Fibroblast of lung (primary cell): ENCODE measurements around the gene SORBS1. TPM values are rescaled to one million over a fixed set of nuclear protein-coding genes. Genes with fewer than 3 reads are reported as not detected.
A peak's percentile ranks its signal among the peaks of the same experiment; 100 is the strongest.

Experiments
- DNase-seq, 2 donors: peaks; one replicate each; pipeline versions ENCODE4 v3.0.0 to v3.0.0-alpha.2; 2010; ENCODE audit warnings: low read depth in 2 of 2
- H2AFZ ChIP-seq: 2 replicates; pipeline ENCODE4 v1.5.1; 2012; ENCODE audit warnings: low read length, control low read depth, inconsistent platforms
- H3K27ac ChIP-seq: 2 replicates; pipeline ENCODE4 v1.5.1; 2011; ENCODE audit warnings: low read length, control low read depth; ENCODE audit not compliant: insufficient read depth
- H3K27me3 ChIP-seq: 2 replicates; pipeline ENCODE4 v1.5.1; 2011; ENCODE audit warnings: mild to moderate bottlenecking, low read length; ENCODE audit not compliant: control insufficient read depth, insufficient read depth
- H3K36me3 ChIP-seq: 2 replicates; pipeline ENCODE4 v1.5.1; 2011; ENCODE audit warnings: low read length; ENCODE audit not compliant: control insufficient read depth, insufficient read depth
- H3K4me1 ChIP-seq: 2 replicates; pipeline ENCODE4 v1.5.1; 2011; ENCODE audit warnings: low read length; ENCODE audit not compliant: control insufficient read depth, insufficient read depth; ENCODE audit errors: extremely low read depth
- H3K4me2 ChIP-seq: 2 replicates; pipeline ENCODE4 v1.5.1; 2011; ENCODE audit warnings: low read length, control low read depth; ENCODE audit not compliant: insufficient read depth; ENCODE audit errors: extremely low read depth
- H3K4me3 ChIP-seq, 4 experiments: fragments of 200-600 bp in 1 of 4; sonication (generic) in 1 of 4; replicated peaks in 1 of 4; 2 replicates each; pipeline ENCODE4 v1.5.1; 2011 to 2016; ENCODE audit warnings: low read length in 4 of 4, low read depth in 3 of 4, mild to moderate bottlenecking in 3 of 4, control low read depth in 2 of 4, inconsistent platforms in 1 of 4, mixed read lengths in 1 of 4; ENCODE audit not compliant: insufficient read depth in 1 of 4; ENCODE audit errors: control extremely low read depth in 1 of 4
- H3K79me2 ChIP-seq: 2 replicates; pipeline ENCODE4 v1.5.1; 2012; ENCODE audit warnings: mild to moderate bottlenecking, low read length, inconsistent platforms; ENCODE audit not compliant: control insufficient read depth, insufficient read depth
- H3K9ac ChIP-seq: 2 replicates; pipeline ENCODE4 v1.5.1; 2011; ENCODE audit warnings: mild to moderate bottlenecking, low read length, control low read depth; ENCODE audit not compliant: insufficient read depth
- H3K9me3 ChIP-seq: 2 replicates; pipeline ENCODE4 v1.5.1; 2012; ENCODE audit warnings: low read depth, low read length; ENCODE audit not compliant: control insufficient read depth, insufficient read depth
- H4K20me1 ChIP-seq: 2 replicates; pipeline ENCODE4 v1.5.1; 2011; ENCODE audit warnings: low read length; ENCODE audit not compliant: control insufficient read depth, insufficient read depth; ENCODE audit errors: extremely low read depth
- CTCF ChIP-seq, 2 donors: IDR thresholded peaks in 1 of 2; conservative IDR thresholded peaks in 1 of 2; 1 replicate in 1 of 2; 2 replicates in 1 of 2; pipeline ENCODE4 v1.5.1; 2011 to 2012; ENCODE audit warnings: low read length in 2 of 2, control low read depth in 1 of 2, inconsistent platforms in 1 of 2, low read depth in 1 of 2, mild to moderate bottlenecking in 1 of 2
- EZH2 ChIP-seq: IDR thresholded peaks from 2 replicates; pipeline ENCODE4 v1.5.1; 2012; ENCODE audit warnings: low read length, control low read depth, mild to moderate bottlenecking; ENCODE audit errors: missing control alignments
- polyA plus RNA-seq, 2 donors: library from polyadenylated mRNA; depleted of rRNA in 1 of 2; stranded (reverse) in 1 of 2; unstranded in 1 of 2; fragments of >200 nt; gene quantifications; 2 replicates each; pipeline ENCODE4 v1.2.1, GENCODE V29; 2011 to 2012; ENCODE audit warnings: missing spikeins in 1 of 2
- total RNA-seq: library from RNA; depleted of rRNA; stranded (reverse); fragments of >200 nt; gene quantifications from 2 replicates; pipeline ENCODE4 v1.2.1, GENCODE V29; 2014

Gene SORBS1
- total and polyA plus RNA-seq, 2 donors (not counting 1 experiment from before 2014, with no cell fraction given), result 0.33 to 0.50 TPM

GRCh38 chr10:95431900-95432342, 129.2 kb downstream of the SORBS1 start:
- Histone ChIP-seq H3K4me1 (no peaks in the 10 kb centered on the region), H3K9me3 (no peaks in the 10 kb centered on the region), H3K4me3 (no peak overlapping the region), H3K79me2 (no peaks in the 10 kb centered on the region), H4K20me1 (no peaks in the 10 kb centered on the region), H3K36me3 (no peaks in the 10 kb centered on the region), H3K27ac (no peak overlapping the region), H3K27me3 (peaks cover 6% of the 10 kb centered on the region), H3K4me2 (no peak overlapping the region), H3K9ac (no peak overlapping the region), H2AFZ (no peak overlapping the region)
- no peak for TF ChIP-seq CTCF (conservative IDR thresholded peaks at IDR 0.05 in 1 of 2, IDR thresholded peaks at IDR 0.05 in 1 of 2; ENCODE audit: low read depth in 1 of 2, low read length in 2 of 2)
- TF ChIP-seq EZH2, result no peak
- DNase-seq, result peak in 1 of 2 donors; percentile 17

GRCh38 chr10:95430231-95430951, 130.8 kb downstream of the SORBS1 start:
- Histone ChIP-seq H3K4me3 (no peak overlapping the region), H3K27me3 (peaks cover 6% of the 10 kb centered on the region), H3K36me3 (no peaks in the 10 kb centered on the region), H3K9me3 (no peaks in the 10 kb centered on the region), H3K9ac (no peak overlapping the region), H3K4me1 (no peaks in the 10 kb centered on the region), H3K4me2 (no peak overlapping the region), H4K20me1 (no peaks in the 10 kb centered on the region), H3K27ac (no peak overlapping the region), H2AFZ (no peak overlapping the region), H3K79me2 (no peaks in the 10 kb centered on the region)
- TF ChIP-seq CTCF (conservative IDR thresholded peaks at IDR 0.05 in 1 of 2, IDR thresholded peaks at IDR 0.05 in 1 of 2; ENCODE audit: low read depth in 1 of 2, low read length in 2 of 2) (peak; percentile 91 to 93), EZH2 (no peak)
- DNase-seq, result peak; percentile 45 to 62

GRCh38 chr10:95429639-95430038, 131.5 kb downstream of the SORBS1 start:
- TF ChIP-seq EZH2 (no peak), CTCF (conservative IDR thresholded peaks at IDR 0.05 in 1 of 2, IDR thresholded peaks at IDR 0.05 in 1 of 2; ENCODE audit: low read depth in 1 of 2, low read length in 2 of 2) (no peak)
- H3K27ac ChIP-seq, result no peak overlapping the region

More at GRCh38 chr10:95429639-95430038, 131.5 kb downstream of the SORBS1 start:
- H2AFZ ChIP-seq, result no peak overlapping the region
- no peaks in the 10 kb centered on the region for H3K9me3 ChIP-seq
- peaks cover 10% of the 10 kb centered on the region for H3K27me3 ChIP-seq
- no peak overlapping the region for H3K4me2 ChIP-seq
- no peaks in the 10 kb centered on the region for H4K20me1 ChIP-seq
- no peak overlapping the region for H3K9ac ChIP-seq
- H3K4me3 ChIP-seq, result no peak overlapping the region
- no peaks in the 10 kb centered on the region for H3K79me2 ChIP-seq
- no peaks in the 10 kb centered on the region for H3K4me1 ChIP-seq
- H3K36me3 ChIP-seq, result no peaks in the 10 kb centered on the region
- DNase-seq, result no peak
